Measurements from ENCODE around the gene CSF1.
"Not testable (repeated sequence)": the region's sequence is repeated elsewhere in the genome, so short reads cannot be mapped to it uniquely, and the experiment has no call there.

The CSF1 gene

DNA sequence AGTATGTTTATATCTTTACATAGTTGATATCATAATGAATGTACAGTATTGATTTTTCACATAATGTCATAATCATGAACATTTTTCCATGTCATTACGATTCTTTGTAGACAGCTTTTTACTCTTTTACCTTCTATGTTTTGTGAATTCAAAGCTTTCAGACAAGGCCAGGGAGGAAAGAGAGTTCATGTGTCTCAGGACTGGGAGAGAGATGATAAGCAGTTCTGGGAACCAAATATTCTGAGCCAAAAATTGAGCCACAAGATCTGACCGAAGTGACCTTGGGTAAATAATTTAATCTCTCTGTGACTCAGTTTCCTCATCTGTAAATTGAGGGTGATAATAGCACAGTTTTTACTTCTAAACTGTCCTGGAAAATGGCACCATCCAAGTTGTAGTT lies 31.8 kb downstream of the CSF1 start:
- DNase-seq, result no peak

GRCh38 chr1:109944541-109944940 lies 33.9 kb downstream of the CSF1 start:
- DNase-seq, result no peak

DNA sequence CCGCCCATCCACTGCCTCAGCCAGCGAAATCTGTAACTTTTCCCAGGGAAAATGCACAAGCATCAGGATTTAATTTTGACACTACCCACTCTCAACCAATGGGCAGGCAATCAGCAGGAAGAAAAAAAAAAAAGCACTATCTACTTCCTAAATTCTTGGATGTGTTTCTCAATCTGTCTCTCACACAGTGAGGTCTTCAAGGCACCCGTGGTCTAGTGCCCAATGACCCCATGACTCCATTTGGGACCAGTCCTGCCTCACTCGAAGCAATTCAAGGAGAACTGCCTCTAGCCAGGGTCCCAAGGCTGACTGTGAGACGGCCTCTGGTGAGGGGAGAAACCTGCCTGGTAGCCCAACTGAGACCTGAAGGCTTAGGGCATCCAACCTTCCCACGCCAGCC lies 35.9 kb downstream of the CSF1 start:
- no peak for DNase-seq

DNA sequence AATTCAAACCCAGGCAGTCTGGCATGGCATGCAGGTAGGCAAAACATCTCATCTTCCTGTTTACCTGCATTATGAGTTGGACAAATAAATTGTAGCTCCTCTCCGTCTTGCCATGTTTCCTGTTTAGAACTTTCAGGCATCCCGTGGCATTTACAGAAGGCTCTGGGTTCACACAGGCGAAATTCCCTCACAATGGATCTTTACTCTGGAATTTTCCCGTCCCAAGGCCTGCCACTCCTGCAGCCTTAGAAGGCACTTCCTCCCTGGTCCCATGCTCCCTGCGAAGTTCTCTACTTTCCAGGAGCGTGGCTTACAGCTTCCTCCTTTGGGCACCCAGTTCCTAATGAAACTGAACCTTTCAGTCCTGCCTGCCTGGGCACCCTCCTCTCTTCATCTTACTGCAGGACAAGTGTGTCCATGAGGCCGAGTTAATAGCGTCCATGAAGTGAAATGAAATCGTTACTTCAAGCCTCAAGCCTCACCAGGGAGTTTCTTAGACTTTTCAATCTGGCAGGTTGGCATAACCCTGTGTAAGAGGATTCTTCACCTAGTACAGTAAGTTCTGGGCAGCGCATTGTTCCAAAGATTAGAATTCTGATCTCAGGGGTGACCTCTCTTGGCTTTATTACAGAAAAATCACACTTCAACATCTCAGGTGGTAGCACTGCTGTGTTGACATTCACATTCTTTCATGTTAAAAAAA lies 37.1 kb downstream of the CSF1 start:
- DNase-seq, result no peak

DNA sequence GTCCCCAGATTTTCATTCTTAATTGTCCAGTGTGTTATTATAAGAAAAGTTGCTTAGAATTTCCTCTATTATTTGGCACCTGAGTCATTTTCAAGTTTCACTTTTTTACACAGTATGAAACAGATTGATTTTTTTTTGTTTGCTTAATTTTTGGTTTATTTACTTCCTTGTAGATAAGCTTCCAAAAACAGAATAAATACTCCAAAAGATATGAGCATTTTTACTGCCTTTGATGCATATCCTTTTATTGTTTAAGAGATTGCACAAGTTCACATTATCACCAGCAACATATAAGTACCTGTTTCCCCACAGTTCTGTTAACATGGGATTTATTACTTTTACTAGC lies 37.6 kb downstream of the CSF1 start:
- no peak for DNase-seq

DNA sequence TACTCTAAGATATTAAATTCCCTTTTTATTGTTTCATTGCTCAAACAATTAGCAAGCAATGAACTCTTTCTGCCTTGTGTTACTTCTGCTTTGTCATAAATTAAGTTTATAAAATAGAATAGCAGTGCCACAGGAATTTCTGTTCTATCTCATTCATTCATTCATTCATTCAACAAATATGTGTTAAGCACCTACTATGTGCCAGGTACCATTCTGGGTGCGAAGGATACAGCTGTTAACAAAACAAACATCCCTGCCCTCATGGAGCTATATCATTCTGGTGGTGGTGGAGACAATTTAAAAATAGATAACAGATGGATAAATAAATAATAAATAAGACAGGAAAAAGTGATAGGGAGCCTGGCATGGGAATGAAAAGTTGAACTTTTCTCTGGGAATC lies 39.4 kb downstream of the CSF1 start:
- no peak for DNase-seq

GRCh38 chr1:109950509-109950908 lies 39.9 kb downstream of the CSF1 start:
- no peak for DNase-seq

- DNase-seq, result not testable (repeated sequence)
Observed at GRCh38 chr1:109951501-109951900, 40.9 kb downstream of the CSF1 start.

- no peak for DNase-seq
Observed at GRCh38 chr1:109954041-109954512, 43.4 kb downstream of the CSF1 start.

DNA sequence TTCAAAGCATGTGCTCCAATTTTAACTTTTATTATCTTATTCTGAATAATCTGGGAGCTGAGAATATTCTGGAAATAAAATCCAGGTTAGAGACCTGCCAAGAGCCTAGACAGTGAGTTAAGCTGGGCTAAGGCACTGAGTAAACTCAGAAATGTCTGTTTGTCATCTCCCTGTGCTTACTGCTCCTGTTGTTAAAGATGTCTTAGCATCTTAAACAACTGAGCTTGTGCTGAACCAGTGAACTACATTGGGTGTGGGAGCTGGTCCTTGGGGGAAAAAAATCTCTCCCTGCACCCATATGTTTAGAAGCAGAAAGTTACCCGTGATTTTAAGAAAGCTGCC lies 49.0 kb downstream of the CSF1 start:
- DNase-seq, result no peak

GRCh38 chr1:109959974-109960744 lies 49.5 kb downstream of the CSF1 start:
- no peak for DNase-seq

DNA sequence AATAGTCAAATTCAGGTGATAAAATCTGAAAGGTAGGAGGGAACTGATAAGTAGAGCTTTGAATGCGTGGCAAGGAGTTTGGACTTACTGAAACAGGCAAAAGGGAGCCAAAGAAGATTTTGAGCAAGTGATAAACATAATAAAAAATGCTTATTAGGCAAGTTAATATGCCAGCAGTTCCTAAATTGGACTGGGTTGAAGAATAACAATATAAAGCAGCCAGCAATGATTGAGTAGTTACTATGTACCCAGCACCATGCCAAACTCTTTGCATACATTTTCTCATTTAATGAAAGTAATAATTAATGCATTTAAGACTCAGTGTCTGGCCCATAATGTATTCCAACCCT lies 50.1 kb downstream of the CSF1 start:
- no peak for DNase-seq

DNA sequence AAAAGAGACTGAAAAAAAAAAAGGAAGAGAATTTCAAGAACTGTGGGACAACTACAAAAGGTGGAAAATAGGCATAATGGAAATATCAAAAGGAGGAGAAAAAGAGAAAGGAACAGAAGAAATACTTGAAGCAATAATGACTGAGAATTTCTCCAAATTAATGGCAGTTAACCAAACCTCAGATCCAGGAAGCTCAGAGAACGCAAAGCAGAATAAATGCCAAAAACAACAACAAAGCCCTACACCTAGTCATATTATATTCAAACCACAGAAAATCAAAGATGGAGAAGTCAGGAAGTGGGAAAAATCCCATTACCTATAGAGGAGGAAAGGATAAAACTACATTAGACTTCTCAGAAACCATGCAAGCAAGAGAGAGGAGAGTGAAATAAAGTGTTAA lies 53.2 kb downstream of the CSF1 start:
- no peak for DNase-seq

GRCh38 chr1:109969146-109969829 lies 58.6 kb downstream of the CSF1 start:
- no peak for DNase-seq

DNA sequence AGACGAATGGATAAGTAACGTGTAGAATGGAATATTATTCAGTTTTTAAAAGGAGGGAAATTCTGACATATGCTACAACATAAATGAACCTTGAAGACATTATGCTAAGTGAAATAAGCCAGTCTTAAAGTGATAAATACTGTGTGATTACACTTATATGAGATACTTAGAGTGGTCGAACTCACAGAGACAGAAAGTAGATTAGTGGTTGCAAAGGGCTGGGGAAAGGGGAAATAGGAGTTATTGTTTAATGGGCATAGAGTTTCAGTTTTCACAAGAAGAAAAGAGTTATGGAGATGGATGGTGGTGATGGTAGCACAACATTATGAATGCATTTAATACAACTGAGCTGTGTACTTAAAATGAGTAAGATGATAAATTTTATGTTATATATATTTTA lies 59.3 kb downstream of the CSF1 start:
- no peak for DNase-seq

GRCh38 chr1:109971559-109971958 lies 60.9 kb downstream of the CSF1 start:
- DNase-seq, result no peak

DNA sequence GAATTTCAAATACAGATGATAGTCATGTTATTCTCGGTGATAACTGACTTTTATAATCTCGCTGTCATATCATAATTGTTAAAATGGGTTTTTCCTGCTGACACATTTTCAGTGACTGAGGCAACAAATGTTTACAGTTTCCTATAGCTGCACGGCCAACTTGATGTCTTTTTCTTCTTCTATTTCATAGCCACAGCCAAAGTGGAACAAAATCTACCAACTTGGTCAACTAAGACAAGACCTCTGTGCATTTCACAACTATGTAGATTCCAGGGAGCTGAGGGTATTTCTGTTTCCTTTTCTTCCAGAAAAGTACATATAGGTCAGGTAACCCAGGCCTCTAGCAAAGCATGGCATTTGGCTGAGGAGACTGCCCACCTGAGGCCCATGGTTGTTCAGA lies 63.5 kb downstream of the CSF1 start:
- no peak for DNase-seq

GRCh38 chr1:109975718-109976117 lies 65.1 kb downstream of the CSF1 start:
- no peak for DNase-seq

DNA sequence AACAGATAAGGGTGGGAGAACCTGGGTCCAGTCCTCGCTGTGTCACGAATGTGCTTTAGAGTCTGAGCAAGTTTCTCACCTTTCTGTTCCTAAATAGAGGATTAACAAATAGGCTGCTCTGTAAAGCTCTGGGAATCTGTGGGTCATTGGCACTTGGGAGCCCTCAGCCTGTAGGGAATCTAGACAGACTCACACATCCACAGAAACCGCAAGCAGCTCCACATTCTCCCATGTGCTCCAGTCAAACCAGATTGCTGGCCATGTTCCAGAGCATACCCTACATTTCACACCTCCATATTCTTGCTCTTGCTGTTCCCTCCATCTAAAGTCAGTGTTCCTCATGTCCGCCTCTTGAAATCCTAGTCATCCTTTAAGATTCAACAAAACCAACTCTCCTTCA lies 66.1 kb downstream of the CSF1 start:
- no peak for DNase-seq

- no peak for DNase-seq
Observed at GRCh38 chr1:109977225-109977624, 66.6 kb downstream of the CSF1 start.

GRCh38 chr1:109977657-109978378 lies 67.2 kb downstream of the CSF1 start:
- DNase-seq, result no peak

DNA sequence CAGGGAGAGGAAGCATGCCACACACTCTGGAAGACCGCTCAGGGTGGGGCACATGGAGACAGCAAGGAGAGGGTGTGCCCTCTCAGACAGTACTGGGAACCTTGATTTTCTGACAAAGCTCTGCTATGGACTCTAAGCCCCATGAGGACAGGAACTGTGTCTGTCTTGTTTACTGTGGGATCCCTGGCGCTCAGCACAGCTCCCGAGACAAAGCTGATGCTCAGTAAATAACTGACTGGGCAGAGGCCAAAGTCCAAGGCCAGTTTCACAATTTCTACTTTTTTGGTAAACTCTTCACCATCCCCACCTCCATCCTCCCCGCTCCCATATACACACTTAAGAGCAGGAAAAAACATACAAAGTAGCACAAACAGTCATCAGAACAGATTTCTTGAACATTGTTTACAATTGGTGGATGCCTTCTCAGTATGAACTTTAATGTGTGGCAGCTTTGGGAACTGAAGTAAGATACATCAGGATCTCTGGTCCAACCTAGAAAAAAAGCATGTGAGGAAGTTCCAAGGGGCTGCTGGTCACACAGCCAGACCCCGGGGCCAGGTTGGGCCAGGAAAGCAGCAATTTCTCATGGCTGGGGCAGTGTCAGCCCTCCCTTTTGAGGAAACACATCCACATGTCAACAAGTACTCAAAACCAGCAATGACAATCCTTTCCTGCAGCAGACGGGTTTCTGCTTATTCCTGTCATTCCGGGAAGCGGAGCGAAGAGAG lies 68.3 kb downstream of the CSF1 start:
- no peak for DNase-seq

Measured in activated T-cell treated with anti-CD3 and anti-CD28 coated beads, Interleukin-2, amount 50 U/mL, for 48 hours (primary cell).